ENCODE data around the gene AURKAIP1.
A peak's percentile ranks its signal among the peaks of the same experiment; 100 is the strongest.

AURKAIP1 gene

GRCh38 chr1:1361982-1362423, 13.0 kb downstream of the AURKAIP1 start:
- DNase-seq (ENCODE audit: low read depth in 1 of 2, low spot score in 1 of 2) = no peak

DNA sequence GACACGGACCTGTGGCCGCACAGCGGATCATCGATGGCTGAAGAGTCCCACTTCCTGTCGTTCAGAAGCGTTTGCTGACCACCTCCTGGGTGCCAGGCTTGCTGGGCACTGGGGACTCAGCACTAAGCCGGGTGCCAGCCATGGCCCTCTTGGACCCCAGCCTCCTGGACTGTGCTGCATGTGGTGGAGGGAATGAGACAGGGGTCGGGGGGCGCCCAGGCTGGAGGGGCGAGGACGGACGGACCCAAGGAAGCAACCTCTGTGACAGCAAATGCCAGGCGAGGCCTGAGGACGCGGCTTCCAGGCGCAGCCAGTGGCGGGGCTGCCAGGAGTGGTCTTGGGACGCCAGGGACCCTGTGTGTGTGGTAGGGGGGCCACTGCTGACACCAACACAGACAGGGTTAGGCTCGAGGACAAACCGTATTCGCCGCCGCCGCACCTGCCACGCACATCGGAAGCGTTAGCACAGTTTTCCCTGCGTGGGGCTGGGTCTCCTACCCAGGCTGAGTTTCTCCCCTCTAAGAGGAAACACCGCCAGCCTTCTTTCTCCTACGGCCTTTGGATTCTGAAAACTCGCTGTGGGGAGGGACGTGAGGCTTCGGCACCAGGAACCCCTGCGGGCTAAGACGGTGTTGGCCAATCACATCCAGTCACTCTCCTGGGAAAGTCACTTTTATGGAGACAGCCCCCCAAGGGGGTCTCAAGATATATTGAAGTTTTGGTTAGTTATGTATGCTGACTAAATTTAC, 13.6 kb downstream of the AURKAIP1 start:
- no peak for DNase-seq (ENCODE audit: low read depth in 1 of 2, low spot score in 1 of 2)

DNA sequence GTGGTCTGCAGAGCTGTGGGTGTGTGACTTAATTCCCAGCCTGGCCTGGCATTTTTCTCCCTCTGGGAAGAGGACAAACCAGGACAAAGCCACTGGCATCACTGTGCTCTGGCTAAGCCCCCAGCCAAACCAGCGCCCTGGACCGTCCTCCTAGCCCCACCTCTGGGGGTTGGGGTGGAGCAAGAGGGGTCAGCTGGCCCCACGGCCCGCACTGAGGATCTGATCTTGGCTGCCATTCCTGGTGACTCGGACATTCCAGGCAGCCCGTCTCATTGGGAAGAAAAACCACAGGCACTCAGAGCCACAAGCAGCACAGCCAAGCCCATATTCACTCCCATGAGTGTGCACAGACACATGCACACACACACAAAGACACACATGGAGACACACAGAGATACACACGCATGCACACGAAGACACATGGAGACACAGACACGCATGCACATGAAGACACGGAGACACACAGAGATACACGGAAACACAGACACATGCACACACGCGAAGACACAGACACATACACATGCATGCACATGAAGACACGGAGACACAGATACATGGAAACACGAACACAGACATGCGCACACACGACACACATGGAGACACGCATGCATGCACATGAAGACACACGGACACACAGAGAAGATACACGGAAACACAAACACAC, 14.4 kb downstream of the AURKAIP1 start:
- no peak for DNase-seq (ENCODE audit: low read depth in 1 of 2, low spot score in 1 of 2)

DNA sequence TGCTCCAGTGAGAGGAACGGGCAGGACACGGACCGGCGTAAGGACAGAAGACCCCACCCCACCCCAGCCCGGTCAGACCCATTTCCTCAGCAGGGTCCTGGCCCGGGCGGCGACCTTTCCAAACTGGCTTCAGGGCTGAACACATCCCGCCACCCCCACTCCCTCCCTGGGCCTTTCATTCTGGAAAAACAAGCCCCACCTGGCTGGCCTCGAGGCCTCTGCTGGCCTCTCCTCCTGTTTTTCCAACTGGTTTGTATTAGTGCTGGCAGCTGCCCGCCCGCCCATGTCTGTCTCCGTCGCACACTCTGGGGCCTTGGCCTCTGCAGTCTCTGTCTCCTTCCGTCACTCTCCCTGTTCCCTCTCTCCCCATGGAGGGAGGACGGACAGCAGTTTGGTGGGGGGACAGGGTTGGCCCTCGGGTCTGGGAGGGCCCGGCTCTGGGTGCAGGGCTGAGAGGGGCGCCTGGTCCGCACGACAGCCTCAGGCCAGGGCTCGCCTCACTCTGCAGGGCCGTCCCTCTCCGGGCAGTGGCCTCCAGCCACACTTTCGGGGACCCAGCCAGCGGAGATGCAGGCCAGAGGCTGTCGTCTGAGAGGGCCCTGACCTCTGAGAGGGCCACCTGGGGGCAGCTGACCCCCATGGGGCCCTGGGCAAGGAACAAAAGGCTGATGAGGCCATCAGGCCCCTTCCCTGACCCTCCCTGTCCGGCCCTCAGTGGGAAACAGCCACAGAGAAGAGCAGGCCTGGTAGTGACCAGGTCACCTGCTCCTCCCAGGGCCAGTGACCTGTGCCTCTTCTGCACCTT, 15.1 kb downstream of the AURKAIP1 start:
- no peak for DNase-seq (ENCODE audit: low read depth in 1 of 2, low spot score in 1 of 2)

DNA sequence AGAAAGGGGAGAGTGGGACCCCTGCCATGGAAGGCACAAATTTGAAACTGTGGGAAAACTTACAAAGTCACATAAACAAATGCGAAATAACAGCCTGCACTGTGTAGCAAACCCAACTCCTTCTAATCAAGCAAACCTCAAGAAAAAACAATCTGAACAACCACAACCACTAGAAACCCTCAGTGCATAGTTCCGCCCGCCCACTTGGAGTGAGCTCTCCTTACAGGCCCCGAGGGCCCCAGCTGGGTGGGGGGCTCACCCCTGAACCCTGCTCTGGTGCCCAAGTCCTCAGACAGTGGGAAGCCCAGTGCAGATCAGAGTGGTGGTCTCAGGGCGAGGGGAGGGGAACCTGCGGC, 15.7 kb downstream of the AURKAIP1 start:
- DNase-seq (ENCODE audit: low read depth in 1 of 2, low spot score in 1 of 2) = no peak

DNA sequence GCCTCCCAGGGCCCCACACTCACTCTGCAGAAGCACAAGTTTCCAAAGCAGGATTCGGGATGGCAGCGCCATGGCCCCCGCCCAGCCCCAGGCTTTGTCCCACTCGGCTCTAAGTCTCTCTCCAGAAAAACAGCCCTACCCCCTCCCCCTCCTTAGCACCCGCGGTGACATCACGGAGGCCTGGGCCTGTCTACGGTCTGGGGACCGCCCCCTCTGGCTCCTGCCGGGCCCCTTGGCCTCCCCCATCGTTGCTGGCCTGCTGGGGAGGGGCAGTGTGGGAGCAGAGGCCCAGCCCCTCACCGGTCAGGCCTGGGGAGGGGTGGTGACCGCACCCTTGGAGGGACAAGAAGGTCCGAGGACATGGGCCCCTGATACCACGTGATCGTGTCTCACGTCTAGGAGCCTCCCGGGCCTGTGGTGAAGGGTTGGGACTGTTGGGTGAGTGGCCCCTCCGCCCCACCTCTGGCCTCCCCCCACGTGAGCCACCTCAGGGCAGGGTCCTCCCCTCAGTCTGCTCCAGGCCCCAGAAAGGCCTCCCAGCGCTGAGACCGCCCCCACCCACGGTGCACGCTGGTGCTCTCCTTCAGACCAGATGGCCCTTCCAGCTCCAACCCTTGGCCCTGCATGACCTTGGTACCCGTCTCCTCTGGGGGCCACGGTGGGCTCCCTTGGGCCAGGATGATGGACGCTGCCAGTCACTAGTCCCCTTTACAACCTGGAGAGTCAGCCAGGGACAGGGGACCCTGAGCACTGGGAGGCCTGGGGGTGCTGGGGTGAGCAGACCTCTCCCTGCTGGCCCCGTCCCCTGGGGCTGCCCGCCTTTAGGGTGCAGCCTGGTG, 16.4 kb downstream of the AURKAIP1 start, which contains the start of gene MXRA8:
Gene MXRA8, minus strand, starts transcription at position 123 of the 839 bp plus-strand sequence. Its CDS starts 51 bp downstream, at position 72.
- no peak for DNase-seq (ENCODE audit: low read depth in 1 of 2, low spot score in 1 of 2)

GRCh38 chr1:1357871-1358432, 17.1 kb downstream of the AURKAIP1 start:
- DNase-seq (ENCODE audit: low read depth in 1 of 2, low spot score in 1 of 2) = no peak

GRCh38 chr1:1356796-1357401, 18.1 kb downstream of the AURKAIP1 start:
- no peak for DNase-seq (ENCODE audit: low read depth in 1 of 2, low spot score in 1 of 2)

DNA sequence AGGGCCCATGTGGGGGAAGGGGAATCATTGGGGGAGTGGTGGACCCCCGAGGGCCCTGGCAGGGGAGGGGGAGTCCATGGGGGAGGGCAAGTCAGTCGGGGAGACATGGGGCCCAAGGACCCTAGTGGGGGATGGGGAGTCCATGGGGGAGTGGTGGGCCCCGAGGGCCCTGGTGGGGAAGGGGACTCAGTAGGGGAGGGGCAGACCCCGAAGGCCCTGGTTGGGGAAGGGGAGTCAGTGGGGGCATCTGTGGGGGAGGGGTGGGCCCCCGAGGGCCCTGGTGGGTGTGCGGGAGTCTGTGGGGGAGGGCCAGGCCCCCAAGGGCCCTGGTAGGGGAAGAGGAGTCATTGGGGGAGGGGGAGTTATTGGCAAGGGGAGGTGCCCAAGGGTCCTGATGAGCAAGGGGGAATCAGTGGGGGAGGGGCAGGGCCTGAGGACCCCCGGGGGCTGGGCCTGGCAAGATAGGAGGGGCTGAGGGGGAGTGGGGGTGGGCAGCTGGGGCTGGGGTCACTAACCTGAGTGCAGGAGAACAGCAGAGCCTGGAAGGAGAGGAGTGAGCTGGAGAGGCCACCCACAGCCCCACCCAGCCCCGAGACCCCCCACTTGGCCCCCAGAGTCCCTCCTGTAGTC, 18.7 kb downstream of the AURKAIP1 start:
- no peak for DNase-seq (ENCODE audit: low read depth in 1 of 2, low spot score in 1 of 2)

DNA sequence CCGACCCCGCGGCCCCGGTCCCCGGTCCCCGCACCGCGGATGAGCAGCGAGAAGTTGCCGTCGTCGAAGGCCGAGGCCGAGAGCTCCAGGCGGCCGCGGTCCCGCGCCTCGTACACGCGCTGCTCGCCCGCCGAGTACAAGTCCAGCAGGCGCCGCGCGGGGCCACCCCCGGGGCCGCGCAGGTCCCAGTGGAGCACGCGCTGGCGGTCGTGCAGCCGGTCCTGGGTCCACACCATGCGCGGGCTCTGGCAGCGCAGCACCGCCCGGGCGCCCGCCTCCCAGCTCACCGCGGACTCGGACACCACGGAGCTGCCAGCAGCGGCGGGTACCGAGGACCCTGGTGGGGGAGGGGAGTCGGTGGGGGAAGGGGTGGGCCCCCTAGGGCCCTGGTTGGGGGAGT, 19.6 kb downstream of the AURKAIP1 start:
- no peak for DNase-seq (ENCODE audit: low read depth in 1 of 2, low spot score in 1 of 2)

DNA sequence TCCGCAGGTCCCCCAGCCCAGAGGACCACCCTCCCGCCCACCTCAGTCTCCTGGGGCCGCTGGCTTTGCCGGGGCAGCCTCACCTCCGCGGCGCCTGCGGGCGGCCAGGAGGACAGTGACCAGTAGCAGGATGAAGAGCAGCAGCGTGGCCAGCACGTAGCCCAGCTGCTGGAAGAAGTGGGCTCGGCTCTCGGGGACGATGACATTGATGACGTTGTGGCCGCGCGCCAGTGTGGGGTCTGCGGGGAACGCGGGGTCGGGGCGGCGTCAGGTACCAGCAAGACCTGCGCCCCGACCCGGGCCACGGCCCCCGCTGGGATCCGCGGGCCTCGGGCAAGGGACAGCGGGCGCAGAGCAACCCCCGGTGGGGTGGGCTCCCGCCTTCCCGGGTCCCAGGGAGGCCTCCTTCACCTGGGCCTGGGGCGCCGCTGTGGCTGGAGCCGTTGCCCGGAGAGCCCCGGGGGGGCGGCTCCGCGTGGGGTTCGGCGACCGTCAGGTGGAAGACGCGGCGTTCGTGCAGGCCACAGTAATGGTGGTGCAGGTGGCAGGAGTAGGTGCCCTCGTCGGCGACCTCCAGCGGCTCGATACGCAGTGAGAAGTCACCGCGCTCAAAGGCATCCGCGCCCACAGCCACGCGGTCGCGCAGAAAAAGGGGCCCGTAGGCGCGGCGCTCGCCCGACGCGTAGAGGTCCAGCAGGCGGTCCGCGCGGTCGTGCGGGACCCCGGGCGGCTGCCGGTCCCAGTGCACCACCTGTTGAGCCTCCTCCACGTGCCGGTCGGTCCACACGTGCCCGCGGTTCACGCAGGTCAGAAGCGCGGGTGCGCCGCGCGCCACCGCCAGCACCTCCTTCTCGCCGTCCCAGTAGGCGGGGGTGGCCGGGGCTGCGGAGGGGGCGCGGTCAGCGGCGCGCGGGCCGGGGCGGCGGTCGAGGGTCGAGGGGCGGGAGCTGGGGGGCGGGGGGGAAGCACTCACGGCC, 20.4 kb downstream of the AURKAIP1 start:
- no peak for DNase-seq (ENCODE audit: low read depth in 1 of 2, low spot score in 1 of 2)

DNA sequence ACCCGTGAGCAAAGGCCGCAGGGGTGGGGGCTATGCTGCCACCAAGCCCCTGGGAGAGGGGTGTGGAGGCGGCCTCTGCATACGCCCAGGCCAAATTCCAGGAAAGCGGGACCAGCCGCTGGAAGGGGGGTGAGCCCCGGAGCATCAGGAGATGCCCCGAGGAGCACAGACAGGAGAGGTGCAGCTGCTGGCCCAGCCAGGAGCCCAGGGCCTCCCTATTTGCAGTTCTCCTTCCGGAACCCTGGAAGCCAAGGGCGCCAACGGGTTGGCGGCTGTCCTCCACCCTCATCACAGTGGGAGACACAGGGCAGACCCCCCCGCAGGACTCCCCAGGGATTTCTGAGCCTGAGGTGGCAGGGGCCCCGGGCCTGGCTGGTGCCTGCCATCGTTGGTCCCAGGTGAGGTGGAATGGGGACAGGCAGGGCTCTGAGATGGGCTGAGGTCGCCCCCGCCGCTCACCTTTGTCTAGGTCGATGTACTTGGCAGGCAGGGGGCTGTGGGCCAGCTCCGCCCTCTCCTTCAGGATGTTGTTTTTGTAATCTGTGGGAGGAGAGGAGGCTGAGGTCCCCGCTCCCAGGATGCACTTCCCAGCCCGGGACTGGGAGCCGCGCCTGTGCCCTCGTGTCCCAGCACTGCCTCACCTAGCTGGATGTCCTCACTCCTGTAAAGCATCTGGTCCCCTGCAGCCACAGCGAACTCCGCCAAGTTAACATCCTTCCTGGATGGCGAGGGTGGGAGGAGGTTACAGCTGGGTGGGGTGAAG, 21.4 kb downstream of the AURKAIP1 start:
- no peak for DNase-seq (ENCODE audit: low read depth in 1 of 2, low spot score in 1 of 2)

- no peak for DNase-seq (ENCODE audit: low read depth in 1 of 2, low spot score in 1 of 2)
These were observed 22.1 kb downstream of the AURKAIP1 start for GRCh38 chr1:1352786-1353388.

DNA sequence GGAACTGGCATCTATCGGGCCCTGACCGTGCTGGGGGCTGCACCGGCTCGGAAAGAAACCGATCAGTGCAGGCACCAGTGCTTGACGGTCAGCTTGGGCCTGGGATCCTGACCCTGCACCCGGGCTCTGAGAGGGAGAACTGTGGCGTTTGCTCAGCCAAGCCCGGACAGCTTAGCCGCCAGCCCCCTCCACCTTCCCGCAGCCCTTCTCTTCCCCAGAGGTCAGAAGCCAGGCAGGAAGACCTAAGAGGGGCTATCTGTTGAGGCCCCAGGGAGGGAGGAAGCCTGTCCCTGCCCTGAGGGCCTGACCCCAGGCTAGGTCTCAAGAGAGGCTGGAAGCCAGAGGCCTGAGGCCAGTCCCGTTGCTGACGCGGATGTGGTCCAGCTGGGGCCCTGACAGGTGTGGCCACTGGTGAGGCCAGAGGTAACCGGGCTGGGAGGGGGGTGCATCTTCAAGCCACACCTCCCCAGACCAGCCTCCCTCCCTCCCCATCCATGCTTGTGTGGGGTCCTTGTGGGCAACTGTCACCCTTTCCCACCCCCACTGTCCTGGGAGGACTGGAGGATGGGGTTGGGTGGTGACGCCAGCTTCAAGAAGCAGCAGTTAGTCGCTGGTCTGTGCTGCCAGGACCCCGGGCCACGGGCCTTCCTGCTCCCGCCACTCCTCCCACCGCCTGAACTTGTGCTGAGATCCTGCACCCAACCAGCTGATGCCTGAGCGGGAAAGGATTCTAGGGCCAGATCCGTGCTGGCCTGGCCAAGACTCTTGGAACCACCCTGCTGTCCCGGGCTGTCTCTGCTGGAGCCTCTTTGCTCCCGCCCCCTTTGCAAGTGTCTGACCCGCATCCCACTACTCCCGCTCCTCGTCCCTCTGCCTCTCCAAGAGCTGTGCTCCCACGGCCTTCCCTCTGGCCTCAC, 23.2 kb downstream of the AURKAIP1 start:
- no peak for DNase-seq (ENCODE audit: low read depth in 1 of 2, low spot score in 1 of 2)

- peak; percentile 49 to 62 for DNase-seq (ENCODE audit: low read depth in 1 of 2, low spot score in 1 of 2)
These were observed 25.6 kb downstream of the AURKAIP1 start, which contains the start of gene DVL1 for GRCh38 chr1:1349256-1350012. TSS of gene DVL1 (minus strand) at chr1:1349418. CDS start at chr1:1349065, 353 bp downstream.

Measured in activated T-helper 1 cell treated with anti-CD3 and anti-CD28 coated beads, Interleukin-2, amount 50 U/mL, for 16 hours (primary cell).